ENCODE results near the gene GTSE1.

The GTSE1 gene

DNA sequence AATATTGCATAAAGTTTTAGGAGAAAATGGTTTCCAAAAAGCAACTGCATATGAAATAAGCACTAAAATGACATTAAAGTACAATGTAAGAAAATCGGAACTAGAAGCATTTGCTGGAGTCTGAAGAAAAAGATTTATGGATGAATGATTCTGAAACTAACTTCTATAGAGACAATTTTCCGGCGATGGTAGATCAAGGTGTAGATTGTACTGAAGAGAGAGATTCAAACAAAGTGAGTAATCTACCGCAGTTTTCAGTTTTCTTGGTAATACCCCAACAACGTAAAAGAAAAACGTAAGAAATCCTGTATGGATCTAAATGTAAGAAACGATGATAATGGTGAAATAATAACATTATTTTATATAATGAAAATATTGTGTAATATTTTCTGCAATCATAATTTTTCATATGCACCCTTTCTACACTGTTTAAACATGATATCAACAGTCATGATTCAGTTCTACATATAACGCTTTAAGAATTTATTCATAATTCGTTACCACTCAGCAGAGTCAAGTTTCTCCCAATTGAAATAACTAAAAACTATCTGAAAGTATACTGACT, 44.8 kb upstream of the GTSE1 start:
- H3K4me3 ChIP-seq (replicated peaks; ENCODE audit: low read depth, low read length) = no peak overlapping the region
- TF ChIP-seq CTCF (IDR thresholded peaks at IDR 0.05; ENCODE audit: insufficient read depth, low read length, poor library complexity, severe bottlenecking) = no peak
- no peak for DNase-seq (ENCODE audit: extremely low read depth, insufficient read length)
- no peaks in the 10 kb centered on the region for H3K27me3 ChIP-seq (replicated peaks; ENCODE audit: control insufficient read depth, insufficient read depth, low read length)
- no peaks in the 10 kb centered on the region for H3K36me3 ChIP-seq (ENCODE audit: control insufficient read depth, insufficient read depth, low read length)

GRCh38 chr22:46256358-46256958, 40.2 kb upstream of the GTSE1 start:
- no peak overlapping the region for H3K4me3 ChIP-seq (replicated peaks; ENCODE audit: low read depth, low read length)
- H3K36me3 ChIP-seq (ENCODE audit: control insufficient read depth, insufficient read depth, low read length) = no peaks in the 10 kb centered on the region
- TF ChIP-seq CTCF (IDR thresholded peaks at IDR 0.05; ENCODE audit: insufficient read depth, low read length, poor library complexity, severe bottlenecking) = no peak
- H3K27me3 ChIP-seq (replicated peaks; ENCODE audit: control insufficient read depth, insufficient read depth, low read length) = no peaks in the 10 kb centered on the region
- no peak for DNase-seq (ENCODE audit: extremely low read depth, insufficient read length)

DNA sequence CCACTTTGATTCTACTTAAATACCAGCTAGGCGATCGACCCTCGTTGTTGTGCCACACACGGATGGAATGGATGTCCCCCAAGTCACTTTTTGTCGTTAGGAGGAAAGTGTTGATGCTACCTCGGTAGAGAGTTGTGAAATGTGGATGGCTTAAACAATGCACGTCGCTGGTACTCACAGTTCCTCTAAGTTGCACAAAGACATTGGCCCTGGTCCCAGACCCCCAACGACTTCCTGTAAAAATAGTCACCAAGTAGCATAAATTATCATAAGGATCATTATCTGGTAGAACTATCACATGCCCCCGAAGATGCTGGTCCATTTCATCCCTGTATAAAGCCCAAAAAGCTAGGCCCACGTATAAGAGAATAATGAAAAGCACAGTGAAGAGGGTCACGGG, 37.3 kb upstream of the GTSE1 start:
- H3K36me3 ChIP-seq (ENCODE audit: control insufficient read depth, insufficient read depth, low read length) = no peaks in the 10 kb centered on the region
- H3K4me3 ChIP-seq (replicated peaks; ENCODE audit: low read depth, low read length) = no peak overlapping the region
- no peak for TF ChIP-seq CTCF (IDR thresholded peaks at IDR 0.05; ENCODE audit: insufficient read depth, low read length, poor library complexity, severe bottlenecking)
- H3K27me3 ChIP-seq (replicated peaks; ENCODE audit: control insufficient read depth, insufficient read depth, low read length) = no peaks in the 10 kb centered on the region
- no peak for DNase-seq (ENCODE audit: extremely low read depth, insufficient read length)

DNA sequence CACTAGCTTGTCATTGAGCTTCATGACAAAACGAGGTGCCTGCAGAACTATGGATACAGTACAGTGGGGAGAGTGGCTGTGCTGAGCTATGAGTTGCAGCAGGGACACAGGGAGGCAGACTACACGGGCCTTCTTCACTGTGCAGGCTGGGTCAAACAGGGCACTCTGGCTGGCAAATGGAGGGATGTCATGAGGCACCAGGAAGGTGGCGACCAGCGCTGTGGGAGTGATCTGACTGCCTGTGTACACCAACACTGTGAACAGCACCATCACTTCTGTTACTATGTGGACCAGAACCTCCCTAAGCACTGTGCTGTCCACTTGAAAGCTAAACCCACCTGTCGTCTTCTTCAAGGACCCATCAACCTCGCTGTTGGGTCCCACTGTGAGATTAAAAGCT, 36.6 kb upstream of the GTSE1 start:
- no peak for TF ChIP-seq CTCF (IDR thresholded peaks at IDR 0.05; ENCODE audit: insufficient read depth, low read length, poor library complexity, severe bottlenecking)
- DNase-seq (ENCODE audit: extremely low read depth, insufficient read length) = no peak
- Histone ChIP-seq H3K27me3 (replicated peaks; ENCODE audit: control insufficient read depth, insufficient read depth, low read length) (no peaks in the 10 kb centered on the region), H3K36me3 (ENCODE audit: control insufficient read depth, insufficient read depth, low read length) (no peaks in the 10 kb centered on the region), H3K4me3 (replicated peaks; ENCODE audit: low read depth, low read length) (no peak overlapping the region)

DNA sequence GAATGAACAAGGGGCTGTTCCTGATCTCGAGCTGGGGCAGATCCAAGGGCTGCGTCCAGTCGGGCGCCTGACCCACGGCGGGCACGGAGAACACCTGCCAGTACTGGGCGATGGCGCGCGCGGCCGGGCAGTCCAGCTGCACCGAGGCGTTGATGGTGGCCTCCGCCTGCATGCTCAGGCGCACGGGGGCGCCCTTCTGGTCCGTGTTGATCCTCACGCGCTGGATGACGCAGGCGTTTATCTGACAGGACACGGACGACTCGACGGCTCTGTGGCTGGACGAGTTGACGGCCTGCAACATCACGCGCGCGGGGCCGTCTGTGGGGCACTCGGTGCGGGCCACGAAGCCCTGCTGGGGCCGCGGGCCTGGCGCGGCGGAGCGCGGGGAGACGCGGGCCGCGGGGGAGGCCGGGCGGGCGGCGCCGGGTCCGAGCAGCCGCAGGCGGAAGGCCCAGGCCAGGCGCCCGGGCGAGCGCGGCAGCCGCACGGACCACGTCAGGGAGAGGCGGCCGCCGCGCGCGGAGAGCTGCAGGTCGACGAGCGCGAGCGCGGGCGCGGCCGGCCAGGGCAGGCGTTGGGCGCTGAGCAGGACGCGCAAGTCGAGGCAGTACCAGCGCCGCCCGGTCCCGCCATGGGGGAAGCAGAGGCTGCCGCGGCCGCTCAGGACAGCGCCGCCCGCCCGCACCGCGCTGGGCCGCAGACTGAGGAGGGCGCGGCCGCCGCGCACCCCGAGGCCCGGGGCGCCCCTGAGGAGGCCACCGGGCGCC, 34.0 kb upstream of the GTSE1 start:
- no peak for DNase-seq (ENCODE audit: extremely low read depth, insufficient read length)
- H3K27me3 ChIP-seq (replicated peaks; ENCODE audit: control insufficient read depth, insufficient read depth, low read length) = no peaks in the 10 kb centered on the region
- TF ChIP-seq CTCF (IDR thresholded peaks at IDR 0.05; ENCODE audit: insufficient read depth, low read length, poor library complexity, severe bottlenecking) = no peak

More for the DNA sequence above, 34.0 kb upstream of the GTSE1 start:
- Histone ChIP-seq H3K4me3 (replicated peaks; ENCODE audit: low read depth, low read length) (no peak overlapping the region), H3K36me3 (ENCODE audit: control insufficient read depth, insufficient read depth, low read length) (no peaks in the 10 kb centered on the region)

Measured in GM06990 (cell line).